Activated effector memory CD4-positive, alpha-beta T cell treated with anti-CD3 and anti-CD28 coated beads, Interleukin-2, amount 50 U/mL, for 16 hours (primary cell): ENCODE results near the gene EXOC1.

Experiments used
- DNase-seq: peaks from one replicate; pipeline ENCODE4 v3.0.0-alpha.2; 2020

The EXOC1 gene

GRCh38 chr4:55854129-55854528 lies 681 bp downstream of the EXOC1 start:
- DNase-seq, result no peak

GRCh38 chr4:55857586-55857985 lies 4.1 kb downstream of the EXOC1 start:
- DNase-seq, result no peak

GRCh38 chr4:55859711-55860110 lies 6.3 kb downstream of the EXOC1 start:
- no peak for DNase-seq

- DNase-seq, result no peak
These were observed 11.3 kb downstream of the EXOC1 start for GRCh38 chr4:55864577-55865223.

GRCh38 chr4:55865228-55865806 lies 11.9 kb downstream of the EXOC1 start:
- DNase-seq, result no peak

GRCh38 chr4:55866290-55866907 lies 13.0 kb downstream of the EXOC1 start:
- no peak for DNase-seq

GRCh38 chr4:55866973-55867574 lies 13.6 kb downstream of the EXOC1 start:
- DNase-seq, result peak; percentile 71

- no peak for DNase-seq
These were observed 15.2 kb downstream of the EXOC1 start for GRCh38 chr4:55868581-55869090.

- DNase-seq, result no peak
These were observed 17.9 kb downstream of the EXOC1 start for GRCh38 chr4:55871299-55871800.

GRCh38 chr4:55874831-55875230 lies 21.4 kb downstream of the EXOC1 start:
- no peak for DNase-seq

GRCh38 chr4:55876387-55876786 lies 22.9 kb downstream of the EXOC1 start:
- no peak for DNase-seq

GRCh38 chr4:55879224-55879623 lies 25.8 kb downstream of the EXOC1 start:
- no peak for DNase-seq

- DNase-seq, result no peak
These were observed 27.3 kb downstream of the EXOC1 start for GRCh38 chr4:55880652-55881280.

GRCh38 chr4:55884093-55884850 lies 30.8 kb downstream of the EXOC1 start:
- no peak for DNase-seq

- no peak for DNase-seq
These were observed 31.4 kb downstream of the EXOC1 start for GRCh38 chr4:55884851-55885219.

GRCh38 chr4:55887594-55887993 lies 34.1 kb downstream of the EXOC1 start:
- no peak for DNase-seq

GRCh38 chr4:55892156-55892555 lies 38.7 kb downstream of the EXOC1 start:
- DNase-seq, result no peak

GRCh38 chr4:55896622-55897021 lies 43.2 kb downstream of the EXOC1 start:
- DNase-seq, result no peak

GRCh38 chr4:55902677-55903076 lies 49.2 kb downstream of the EXOC1 start:
- DNase-seq, result no peak

GRCh38 chr4:55903577-55903976 lies 50.1 kb downstream of the EXOC1 start:
- DNase-seq, result no peak

GRCh38 chr4:55904576-55904975 lies 51.1 kb downstream of the EXOC1 start:
- no peak for DNase-seq

- DNase-seq, result no peak
These were observed 52.9 kb downstream of the EXOC1 start for GRCh38 chr4:55906323-55906722.

GRCh38 chr4:55906989-55907388 lies 53.5 kb downstream of the EXOC1 start:
- DNase-seq, result no peak
